OCI-LY1 (cell line): Measurements from ENCODE around the gene C1QTNF2.

Experiments
- CTCF ChIP-seq: fragments of 200-600 bp; sonication (generic), shearing (Covaris generic); IDR thresholded peaks from 2 replicates; pipeline ENCODE4 v1.5.1; 2017; ENCODE audit warnings: mild to moderate bottlenecking, antibody characterized with exemption, low read length, moderate library complexity, mixed read lengths
- EZH2 ChIP-seq: fragments of 200-600 bp; sonication (generic), shearing (Covaris generic); IDR thresholded peaks from 2 replicates; pipeline ENCODE4 v1.8.0; 2017; ENCODE audit warnings: borderline replicate concordance, mixed run types, mild to moderate bottlenecking, antibody characterized with exemption, low read length, moderate library complexity, mixed read lengths

DNA sequence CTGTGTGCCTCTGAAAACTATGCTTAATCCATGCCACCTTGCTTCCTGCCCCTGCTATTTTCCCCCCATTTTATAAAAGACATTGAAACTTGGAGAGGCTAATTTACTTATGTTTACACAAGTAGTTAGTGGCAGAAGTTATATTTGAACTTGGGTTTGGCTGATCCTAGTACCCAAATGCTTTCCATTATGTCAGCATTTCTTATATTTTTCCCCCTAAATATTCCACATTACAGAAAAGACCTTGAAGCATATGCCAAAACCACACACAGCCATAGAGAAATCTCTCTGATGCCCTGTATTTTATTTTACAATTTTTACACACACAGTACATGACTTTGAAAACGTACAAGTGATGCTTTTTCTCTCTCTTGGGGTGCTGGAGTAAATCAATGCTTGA lies 11.2 kb downstream of the C1QTNF2 start:
- TF ChIP-seq CTCF (no peak), EZH2 (no peak)
